Measurements from ENCODE around the gene ECE1. TPM values are rescaled to one million over a fixed set of nuclear protein-coding genes. Genes with fewer than 3 reads are reported as not detected.

The ECE1 gene
- total and polyA plus RNA-seq, 2 of the 13 experiments (the other 11 are each of a cell fraction or from before 2014, with no cell fraction given): 13.5 to 21.2 TPM

DNA sequence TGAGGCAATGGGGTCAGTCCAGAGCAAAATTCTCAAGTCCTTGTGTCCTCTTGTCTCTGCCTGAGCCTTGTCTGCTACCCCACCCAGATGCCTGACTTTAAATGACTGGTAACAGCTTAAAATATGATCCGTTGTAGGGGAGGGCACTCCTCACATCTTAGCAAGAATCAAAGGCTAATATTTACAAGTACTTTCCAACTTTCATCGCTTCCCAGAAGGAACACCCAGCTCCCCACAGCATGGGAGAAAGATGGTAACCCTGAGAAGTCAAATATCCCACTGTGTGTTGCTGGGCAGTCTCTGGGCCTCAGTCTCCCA is 5.2 kb downstream of the ECE1 start (continued):
- TF ChIP-seq, protein P1, sequence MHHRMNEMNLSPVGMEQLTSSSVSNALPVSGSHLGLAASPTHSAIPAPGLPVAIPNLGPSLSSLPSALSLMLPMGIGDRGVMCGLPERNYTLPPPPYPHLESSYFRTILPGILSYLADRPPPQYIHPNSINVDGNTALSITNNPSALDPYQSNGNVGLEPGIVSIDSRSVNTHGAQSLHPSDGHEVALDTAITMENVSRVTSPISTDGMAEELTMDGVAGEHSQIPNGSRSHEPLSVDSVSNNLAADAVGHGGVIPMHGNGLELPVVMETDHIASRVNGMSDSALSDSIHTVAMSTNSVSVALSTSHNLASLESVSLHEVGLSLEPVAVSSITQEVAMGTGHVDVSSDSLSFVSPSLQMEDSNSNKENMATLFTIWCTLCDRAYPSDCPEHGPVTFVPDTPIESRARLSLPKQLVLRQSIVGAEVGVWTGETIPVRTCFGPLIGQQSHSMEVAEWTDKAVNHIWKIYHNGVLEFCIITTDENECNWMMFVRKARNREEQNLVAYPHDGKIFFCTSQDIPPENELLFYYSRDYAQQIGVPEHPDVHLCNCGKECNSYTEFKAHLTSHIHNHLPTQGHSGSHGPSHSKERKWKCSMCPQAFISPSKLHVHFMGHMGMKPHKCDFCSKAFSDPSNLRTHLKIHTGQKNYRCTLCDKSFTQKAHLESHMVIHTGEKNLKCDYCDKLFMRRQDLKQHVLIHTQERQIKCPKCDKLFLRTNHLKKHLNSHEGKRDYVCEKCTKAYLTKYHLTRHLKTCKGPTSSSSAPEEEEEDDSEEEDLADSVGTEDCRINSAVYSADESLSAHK (CRISPR knock-in tag; IDR thresholded peaks at IDR 0.05; ENCODE audit: borderline replicate concordance): no peak
- no peak for TF ChIP-seq ELK4 (CRISPR knock-in tag; IDR thresholded peaks at IDR 0.05; ENCODE audit: borderline replicate concordance)
- no peak for TF ChIP-seq RBFOX2 (IDR thresholded peaks at IDR 0.05; ENCODE audit: low read depth, low read length)
- TF ChIP-seq ZNF672 (CRISPR knock-in tag; IDR thresholded peaks at IDR 0.05): no peak
- no peak for TF ChIP-seq ESRRA (CRISPR knock-in tag; IDR thresholded peaks at IDR 0.05; ENCODE audit: low read depth)
- TF ChIP-seq, protein P2, sequence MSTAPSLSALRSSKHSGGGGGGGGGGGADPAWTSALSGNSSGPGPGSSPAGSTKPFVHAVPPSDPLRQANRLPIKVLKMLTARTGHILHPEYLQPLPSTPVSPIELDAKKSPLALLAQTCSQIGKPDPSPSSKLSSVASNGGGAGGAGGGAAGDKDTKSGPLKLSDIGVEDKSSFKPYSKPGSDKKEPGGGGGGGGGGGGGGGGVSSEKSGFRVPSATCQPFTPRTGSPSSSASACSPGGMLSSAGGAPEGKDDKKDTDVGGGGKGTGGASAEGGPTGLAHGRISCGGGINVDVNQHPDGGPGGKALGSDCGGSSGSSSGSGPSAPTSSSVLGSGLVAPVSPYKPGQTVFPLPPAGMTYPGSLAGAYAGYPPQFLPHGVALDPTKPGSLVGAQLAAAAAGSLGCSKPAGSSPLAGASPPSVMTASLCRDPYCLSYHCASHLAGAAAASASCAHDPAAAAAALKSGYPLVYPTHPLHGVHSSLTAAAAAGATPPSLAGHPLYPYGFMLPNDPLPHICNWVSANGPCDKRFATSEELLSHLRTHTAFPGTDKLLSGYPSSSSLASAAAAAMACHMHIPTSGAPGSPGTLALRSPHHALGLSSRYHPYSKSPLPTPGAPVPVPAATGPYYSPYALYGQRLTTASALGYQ (CRISPR knock-in tag; IDR thresholded peaks at IDR 0.05): no peak
- no peak for TF ChIP-seq FOXA3 (CRISPR knock-in tag; IDR thresholded peaks at IDR 0.05)
- TF ChIP-seq CENPBD1 (CRISPR knock-in tag; IDR thresholded peaks at IDR 0.05; ENCODE audit: borderline replicate concordance, low read depth): no peak

All from HepG2 (cell line).